Erythroblast (primary cell): Measurements from ENCODE around the gene TBC1D23.
"Not testable (repeated sequence)": the region's sequence is repeated elsewhere in the genome, so short reads cannot be mapped to it uniquely, and the experiment has no call there.

Experiments
- DNase-seq, 2 experiments: peaks; one replicate each; lab custom pipeline; 2025; lab: John Stamatoyannopoulos, UW
- GATA1 ChIP-seq: IDR thresholded peaks from 2 replicates; pipeline ENCODE4 v1.6.1; 2011; ENCODE audit warnings: low read depth, mild to moderate bottlenecking, control low read depth, low read length, moderate library complexity
- POLR2A ChIP-seq: IDR thresholded peaks from 2 replicates; pipeline ENCODE4 v1.6.1; 2011; ENCODE audit warnings: mild to moderate bottlenecking, low read length

The TBC1D23 gene

GRCh38 chr3:100297784-100298183 lies 37.0 kb downstream of the TBC1D23 start:
- TF ChIP-seq GATA1 = no peak
- TF ChIP-seq POLR2A = no peak

GRCh38 chr3:100299016-100299415 lies 38.2 kb downstream of the TBC1D23 start:
- no peak for TF ChIP-seq GATA1
- TF ChIP-seq POLR2A = no peak
- no peak for DNase-seq

More at GRCh38 chr3:100297784-100298183, 37.0 kb downstream of the TBC1D23 start:
- no peak for DNase-seq

- no peak for TF ChIP-seq POLR2A
- TF ChIP-seq GATA1 = no peak
- DNase-seq = no peak
Observed at GRCh38 chr3:100306695-100307094, 45.9 kb downstream of the TBC1D23 start.

GRCh38 chr3:100310355-100310965 lies 49.7 kb downstream of the TBC1D23 start:
- DNase-seq = no peak
- TF ChIP-seq GATA1 (no peak), POLR2A (no peak)

GRCh38 chr3:100311011-100311410 lies 50.2 kb downstream of the TBC1D23 start:
- TF ChIP-seq POLR2A = no peak
- TF ChIP-seq GATA1 = no peak
- DNase-seq = no peak

GRCh38 chr3:100316641-100317069 lies 55.9 kb downstream of the TBC1D23 start:
- no peak for TF ChIP-seq GATA1
- DNase-seq = peak; percentile 77 to 85

GRCh38 chr3:100317912-100318311 lies 57.1 kb downstream of the TBC1D23 start:
- TF ChIP-seq GATA1 (no peak), POLR2A (no peak)
- peak; percentile 29 to 32 for DNase-seq

- TF ChIP-seq GATA1 (no peak), POLR2A (no peak)
- DNase-seq = no peak
Observed at GRCh38 chr3:100319951-100320350, 59.2 kb downstream of the TBC1D23 start.

GRCh38 chr3:100324044-100324443 lies 63.3 kb downstream of the TBC1D23 start:
- TF ChIP-seq GATA1 (no peak), POLR2A (no peak)
- DNase-seq = no peak

GRCh38 chr3:100325827-100326226 lies 65.0 kb downstream of the TBC1D23 start:
- TF ChIP-seq GATA1 = no peak
- TF ChIP-seq POLR2A = no peak
- DNase-seq = no peak

- not testable (repeated sequence) for DNase-seq
Observed at GRCh38 chr3:100327377-100327776, 66.6 kb downstream of the TBC1D23 start.

GRCh38 chr3:100329800-100330489 lies 69.2 kb downstream of the TBC1D23 start:
- no peak for TF ChIP-seq GATA1
- no peak for TF ChIP-seq POLR2A
- DNase-seq = no peak

GRCh38 chr3:100330651-100331050 lies 69.9 kb downstream of the TBC1D23 start:
- TF ChIP-seq POLR2A = no peak
- TF ChIP-seq GATA1 = no peak
- no peak for DNase-seq

GRCh38 chr3:100331660-100332059 lies 70.9 kb downstream of the TBC1D23 start:
- no peak for TF ChIP-seq GATA1
- DNase-seq = no peak

- DNase-seq = no peak
- no peak for TF ChIP-seq GATA1
- TF ChIP-seq POLR2A = no peak
Observed at GRCh38 chr3:100333051-100333450, 72.3 kb downstream of the TBC1D23 start.
